HCT116 (cell line): ENCODE measurements around the gene SLC6A13. TPM values are rescaled to one million over a fixed set of nuclear protein-coding genes. Genes with fewer than 3 reads are reported as not detected.

Source experiments
- ATAC-seq: fragments of 200-7000 bp; cut with Tn5 transposase; 2 replicates; pipeline ENCODE4 v1.9.1; 2020; ENCODE audit warnings: mild to moderate bottlenecking, moderate library complexity
- BruUV-seq: library from RNA; stranded (reverse); fragments of 400-500 nt; replicated peaks from 2 replicates; lab custom pipeline; 2021; lab: Mats Ljungman, UMichigan
- CTCF ChIA-PET: fragments of 300-600 bp; sonication (Branson Sonifier 250); formaldehyde crosslinking; loops from one replicate; lab custom pipeline; 2021; ENCODE audit warnings: antibody characterized with exemption; lab: Charles Lee
- POLR2A ChIA-PET: fragments of 300-600, 350-600 bp; sonication (Branson Sonifier 250); formaldehyde crosslinking; loops from one replicate; lab custom pipeline; 2021; ENCODE audit warnings: antibody characterized with exemption; lab: Charles Lee
- RAD21 ChIA-PET, 2 experiments: fragments of 300-600 bp; sonication (Branson Sonifier 250); formaldehyde crosslinking; loops; one replicate each; lab custom pipeline; 2023; ENCODE audit warnings: low total read pairs in 2 of 2; ENCODE audit not compliant: uncharacterized antibody in 2 of 2, unreplicated experiment in 2 of 2, low non-redundant PET in 1 of 2; lab: Charles Lee
- DNase-seq: peaks from one replicate; pipeline ENCODE4 v3.0.0-alpha.2; 2010; ENCODE audit warnings: low read depth, low spot score
- H2AFZ ChIP-seq: fragments of 200-600 bp; shearing (Covaris generic), sonication (generic); 2 replicates; pipeline ENCODE4 v1.6.1; 2017; ENCODE audit warnings: low read depth, mixed run types, mixed read lengths, antibody characterized with exemption, low read length; ENCODE audit not compliant: poor library complexity, severe bottlenecking
- H3K27ac ChIP-seq: 2 replicates; pipeline ENCODE4 v1.5.1; 2012; ENCODE audit warnings: low read depth, low read length
- H3K27me3 ChIP-seq: fragments of 200-600 bp; sonication (generic); 2 replicates; pipeline ENCODE4 v1.6.1; 2016; ENCODE audit warnings: mixed run types, low read length, mixed read lengths; ENCODE audit not compliant: insufficient read depth
- H3K36me3 ChIP-seq, 2 experiments: fragments of 200-500 bp in 1 of 2; fragments of 200-600 bp in 1 of 2; sonication (Bioruptor generic) in 1 of 2; sonication (generic) in 1 of 2; 2 replicates each; pipeline versions ENCODE4 v1.5.1 to v1.6.1; 2014 to 2016; ENCODE audit warnings: low read length in 2 of 2, inconsistent platforms in 1 of 2, mixed read lengths in 1 of 2, mixed run types in 1 of 2; ENCODE audit not compliant: insufficient read depth in 2 of 2, control insufficient read depth in 1 of 2
- H3K4me1 ChIP-seq, 2 experiments: fragments of 200-600 bp in 1 of 2; sonication (generic) in 1 of 2; 2 replicates each; pipeline versions ENCODE4 v1.5.1 to v1.6.1; 2012 to 2017; ENCODE audit warnings: low read length in 2 of 2, inconsistent platforms in 1 of 2, mild to moderate bottlenecking in 1 of 2, mixed read lengths in 1 of 2, mixed run types in 1 of 2, moderate library complexity in 1 of 2; ENCODE audit not compliant: insufficient read depth in 2 of 2, control insufficient read depth in 1 of 2
- H3K4me2 ChIP-seq: fragments of 200-600 bp; sonication (generic); 2 replicates; pipeline ENCODE4 v1.6.1; 2017; ENCODE audit warnings: mixed run types, low read length, mixed read lengths
- H3K4me3 ChIP-seq, 2 experiments: fragments of 200-600 bp in 1 of 2; sonication (generic) in 1 of 2; replicated peaks in 1 of 2; 2 replicates each; pipeline ENCODE4 v1.5.1; 2011 to 2016; ENCODE audit warnings: low read length in 2 of 2, control low read depth in 1 of 2, low read depth in 1 of 2, mild to moderate bottlenecking in 1 of 2, mixed read lengths in 1 of 2, mixed run types in 1 of 2
- H3K79me2 ChIP-seq: fragments of 200-600 bp; sonication (generic); 2 replicates; pipeline ENCODE4 v1.6.1; 2017; ENCODE audit warnings: mild to moderate bottlenecking, mixed run types, low read length, moderate library complexity, mixed read lengths; ENCODE audit not compliant: insufficient read depth
- H3K9ac ChIP-seq: fragments of 200-600 bp; sonication (generic); 2 replicates; pipeline ENCODE4 v1.6.1; 2016; ENCODE audit warnings: low read length, mixed read lengths
- H3K9me2 ChIP-seq: fragments of 200-600 bp; sonication (generic), shearing (Covaris generic); 2 replicates; pipeline ENCODE4 v1.6.1; 2017; ENCODE audit warnings: mixed run types, mild to moderate bottlenecking, moderate library complexity; ENCODE audit not compliant: insufficient read depth
- H3K9me3 ChIP-seq, 2 experiments: fragments of 200-500 bp in 1 of 2; fragments of 200-600 bp in 1 of 2; sonication (Bioruptor generic) in 1 of 2; sonication (generic) in 1 of 2; 2 replicates each; pipeline ENCODE4 v1.6.1; 2014 to 2017; ENCODE audit warnings: low read length in 2 of 2, mixed read lengths in 2 of 2, inconsistent platforms in 1 of 2, low read depth in 1 of 2, mild to moderate bottlenecking in 1 of 2, mixed run types in 1 of 2, moderate library complexity in 1 of 2; ENCODE audit not compliant: control insufficient read depth in 1 of 2, insufficient read depth in 1 of 2
- H4K20me1 ChIP-seq: fragments of 200-600 bp; sonication (generic), shearing (Covaris generic); 2 replicates; pipeline ENCODE4 v1.6.1; 2017; ENCODE audit warnings: mixed run types, mild to moderate bottlenecking, moderate library complexity; ENCODE audit not compliant: insufficient read depth
- CEBPB ChIP-seq: IDR thresholded peaks from 2 replicates; pipeline ENCODE4 v1.6.1; 2012; ENCODE audit warnings: low read depth
- EGR1 ChIP-seq: IDR thresholded peaks from 2 replicates; pipeline ENCODE4 v1.6.1; 2012; ENCODE audit warnings: low read depth
- ELF1 ChIP-seq: IDR thresholded peaks from 2 replicates; pipeline ENCODE4 v1.6.1; 2012; ENCODE audit warnings: low read depth, borderline replicate concordance
- EZH2 ChIP-seq: fragments of 200-600 bp; sonication (generic); IDR thresholded peaks from 2 replicates; pipeline ENCODE4 v1.6.1; 2017; ENCODE audit warnings: antibody characterized with exemption, mixed run types
- FOSL1 ChIP-seq: IDR thresholded peaks from 2 replicates; pipeline ENCODE4 v1.6.1; 2012; ENCODE audit warnings: low read depth
- POLR2A ChIP-seq: IDR thresholded peaks from 2 replicates; pipeline ENCODE4 v1.7.0; 2011; ENCODE audit warnings: borderline replicate concordance; ENCODE audit not compliant: insufficient read depth, insufficient read length; ENCODE audit errors: extremely low read depth
- POLR2AphosphoS5 ChIP-seq: IDR thresholded peaks from 2 replicates; pipeline ENCODE4 v1.6.1; 2011; ENCODE audit warnings: mild to moderate bottlenecking, low read depth, low read length, moderate library complexity
- RAD21 ChIP-seq: IDR thresholded peaks from 2 replicates; pipeline ENCODE4 v1.6.1; 2012; ENCODE audit warnings: low read depth, mild to moderate bottlenecking
- SIN3A ChIP-seq: IDR thresholded peaks from 2 replicates; pipeline ENCODE4 v1.6.1; 2012; ENCODE audit warnings: low read depth
- SP1 ChIP-seq: IDR thresholded peaks from 2 replicates; pipeline ENCODE4 v1.6.1; 2012; ENCODE audit warnings: low read depth
- SRF ChIP-seq: IDR thresholded peaks from 2 replicates; pipeline ENCODE4 v1.6.1; 2012; ENCODE audit warnings: low read depth
- TCF7L2 ChIP-seq: IDR thresholded peaks from 2 replicates; pipeline ENCODE4 v1.7.0; 2011; ENCODE audit warnings: borderline replicate concordance, inconsistent platforms; ENCODE audit not compliant: insufficient read depth, insufficient read length; ENCODE audit errors: extremely low read depth
- YY1 ChIP-seq: IDR thresholded peaks from 2 replicates; pipeline ENCODE4 v1.6.1; 2011; ENCODE audit warnings: low read length, low read depth, moderate library complexity, mild to moderate bottlenecking; ENCODE audit not compliant: insufficient replicate concordance; ENCODE audit errors: extremely low read depth
- ZFX ChIP-seq: fragments of 450-650 bp; IDR thresholded peaks from 2 replicates; pipeline ENCODE4 v1.6.1; 2017
- ZNF274 ChIP-seq: fragments of 200-500 bp; sonication (Bioruptor generic); IDR thresholded peaks from 2 replicates; pipeline ENCODE4 v1.6.1; 2014; ENCODE audit warnings: mild to moderate bottlenecking, low read depth, low read length, inconsistent platforms
- intact Hi-C: fragments of 100-400 bp; cut with micrococcal nuclease; formaldehyde crosslinking; loops from 2 replicates; pipeline ENCODE4 v1.10.0; 2022
- total RNA-seq: library from RNA; stranded (reverse); gene quantifications from one replicate; pipeline ENCODE4 v1.2.1, GENCODE V29; 2021; ENCODE audit not compliant: unreplicated experiment
- TF ChIP-seq, protein P1 (sequence below): IDR thresholded peaks from 2 replicates; pipeline ENCODE4 v1.6.1; 2012; ENCODE audit warnings: low read depth
- TF ChIP-seq, protein P2 (sequence below): IDR thresholded peaks from 2 replicates; pipeline ENCODE4 v1.6.1; 2012
- TF ChIP-seq, protein P3 (sequence below): IDR thresholded peaks from 2 replicates; pipeline ENCODE4 v1.6.1; 2012
- TF ChIP-seq, protein P4 (sequence below), 3 experiments: fragments of 200-600 bp in 1 of 3; sonication (generic) in 1 of 3; IDR thresholded peaks in 2 of 3; conservative IDR thresholded peaks in 1 of 3; 2 replicates each; pipeline ENCODE4 v1.5.1; 2012 to 2017; ENCODE audit warnings: low read depth in 2 of 3, low read length in 2 of 3, antibody characterized with exemption in 1 of 3, borderline replicate concordance in 1 of 3, control low read depth in 1 of 3, mild to moderate bottlenecking in 1 of 3, mixed read lengths in 1 of 3, mixed run types in 1 of 3, moderate library complexity in 1 of 3; ENCODE audit not compliant: insufficient read depth in 1 of 3

Gene SLC6A13
- total RNA-seq, 1 experiment from 2014 or later, result 0.39 TPM

DNA sequence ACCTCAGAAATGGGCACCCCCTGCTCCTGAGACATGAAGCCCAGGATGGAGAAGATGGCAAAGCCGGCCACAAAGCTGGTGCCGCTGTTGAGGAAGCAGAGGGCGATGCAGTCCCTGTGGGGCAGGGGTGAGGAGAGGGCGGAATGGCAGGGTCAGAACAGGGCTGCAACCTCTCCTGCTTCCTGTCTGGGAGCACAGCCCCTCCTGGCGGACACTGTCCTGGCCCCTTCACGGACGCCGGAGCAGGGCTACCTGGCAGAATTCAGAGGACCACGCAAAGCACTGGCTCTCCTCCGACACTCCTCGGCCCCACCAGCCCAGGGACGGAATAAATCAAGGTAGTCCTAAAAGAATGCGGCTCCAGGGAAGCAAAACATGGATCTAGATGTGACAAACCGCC lies 36.2 kb downstream of the SLC6A13 start (continued):
- TF ChIP-seq, protein P1, sequence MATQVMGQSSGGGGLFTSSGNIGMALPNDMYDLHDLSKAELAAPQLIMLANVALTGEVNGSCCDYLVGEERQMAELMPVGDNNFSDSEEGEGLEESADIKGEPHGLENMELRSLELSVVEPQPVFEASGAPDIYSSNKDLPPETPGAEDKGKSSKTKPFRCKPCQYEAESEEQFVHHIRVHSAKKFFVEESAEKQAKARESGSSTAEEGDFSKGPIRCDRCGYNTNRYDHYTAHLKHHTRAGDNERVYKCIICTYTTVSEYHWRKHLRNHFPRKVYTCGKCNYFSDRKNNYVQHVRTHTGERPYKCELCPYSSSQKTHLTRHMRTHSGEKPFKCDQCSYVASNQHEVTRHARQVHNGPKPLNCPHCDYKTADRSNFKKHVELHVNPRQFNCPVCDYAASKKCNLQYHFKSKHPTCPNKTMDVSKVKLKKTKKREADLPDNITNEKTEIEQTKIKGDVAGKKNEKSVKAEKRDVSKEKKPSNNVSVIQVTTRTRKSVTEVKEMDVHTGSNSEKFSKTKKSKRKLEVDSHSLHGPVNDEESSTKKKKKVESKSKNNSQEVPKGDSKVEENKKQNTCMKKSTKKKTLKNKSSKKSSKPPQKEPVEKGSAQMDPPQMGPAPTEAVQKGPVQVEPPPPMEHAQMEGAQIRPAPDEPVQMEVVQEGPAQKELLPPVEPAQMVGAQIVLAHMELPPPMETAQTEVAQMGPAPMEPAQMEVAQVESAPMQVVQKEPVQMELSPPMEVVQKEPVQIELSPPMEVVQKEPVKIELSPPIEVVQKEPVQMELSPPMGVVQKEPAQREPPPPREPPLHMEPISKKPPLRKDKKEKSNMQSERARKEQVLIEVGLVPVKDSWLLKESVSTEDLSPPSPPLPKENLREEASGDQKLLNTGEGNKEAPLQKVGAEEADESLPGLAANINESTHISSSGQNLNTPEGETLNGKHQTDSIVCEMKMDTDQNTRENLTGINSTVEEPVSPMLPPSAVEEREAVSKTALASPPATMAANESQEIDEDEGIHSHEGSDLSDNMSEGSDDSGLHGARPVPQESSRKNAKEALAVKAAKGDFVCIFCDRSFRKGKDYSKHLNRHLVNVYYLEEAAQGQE, result no peak
- TF ChIP-seq, protein P2, sequence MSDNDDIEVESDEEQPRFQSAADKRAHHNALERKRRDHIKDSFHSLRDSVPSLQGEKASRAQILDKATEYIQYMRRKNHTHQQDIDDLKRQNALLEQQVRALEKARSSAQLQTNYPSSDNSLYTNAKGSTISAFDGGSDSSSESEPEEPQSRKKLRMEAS, result no peak
- no peak for TF ChIP-seq POLR2A
- TF ChIP-seq EGR1, result no peak

DNA sequence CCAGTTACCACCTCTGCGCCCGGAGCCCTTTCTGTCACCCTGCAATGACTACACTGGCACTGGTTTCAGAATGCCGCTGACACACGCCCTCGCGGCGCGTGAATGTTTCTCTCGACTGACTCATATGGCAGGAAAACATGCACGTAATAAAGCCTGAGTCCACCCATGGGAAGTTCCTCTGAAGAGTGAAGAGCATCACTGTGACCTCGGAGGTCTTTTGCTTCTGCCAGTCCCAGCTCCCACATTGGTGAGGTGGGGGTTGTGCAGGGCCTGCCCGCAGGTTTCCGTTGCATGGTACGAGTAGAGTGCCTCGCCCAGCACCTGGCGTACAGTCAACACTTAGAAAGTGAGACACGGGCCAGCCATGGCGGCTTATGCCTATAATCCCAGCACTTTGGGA lies 37.6 kb downstream of the SLC6A13 start:
- Histone ChIP-seq H3K4me2 (no peak overlapping the region), H3K4me1 (peaks cover 0 to 4% of the 10 kb centered on the region in 2 experiments; a peak in 1 of 4 replicates), H3K27ac (no peak overlapping the region), H3K36me3 (no peaks in the 10 kb centered on the region), H3K4me3 (no peak overlapping the region), H3K9ac (no peak overlapping the region), H3K9me2 (no peaks in the 10 kb centered on the region), H4K20me1 (no peaks in the 10 kb centered on the region), H3K9me3 (no peaks in the 10 kb centered on the region), H3K27me3 (0 out of 2 replicates have a peak, but pooled peaks cover 5% of the 10 kb centered on the region), H3K79me2 (no peaks in the 10 kb centered on the region), H2AFZ (no peak overlapping the region)
- ATAC-seq (no peak), DNase-seq (no peak)
- CTCF ChIA-PET, result no interaction called here
- POLR2A ChIA-PET, result no interaction called here
- BruUV-seq, result no TSS peak
- intact Hi-C loops, result no loop called here
- TF ChIP-seq TCF7L2 (no peak), CEBPB (no peak), POLR2A (no peak), SIN3A (no peak), SRF (no peak), RAD21 (no peak), ZNF274 (no peak), ZFX (no peak), ELF1 (no peak), YY1 (no peak), FOSL1 (no peak), SP1 (no peak), EZH2 (no peak), POLR2AphosphoS5 (no peak)
- TF ChIP-seq, protein P3, sequence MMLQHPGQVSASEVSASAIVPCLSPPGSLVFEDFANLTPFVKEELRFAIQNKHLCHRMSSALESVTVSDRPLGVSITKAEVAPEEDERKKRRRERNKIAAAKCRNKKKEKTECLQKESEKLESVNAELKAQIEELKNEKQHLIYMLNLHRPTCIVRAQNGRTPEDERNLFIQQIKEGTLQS, result no peak
- TF ChIP-seq, protein P4, sequence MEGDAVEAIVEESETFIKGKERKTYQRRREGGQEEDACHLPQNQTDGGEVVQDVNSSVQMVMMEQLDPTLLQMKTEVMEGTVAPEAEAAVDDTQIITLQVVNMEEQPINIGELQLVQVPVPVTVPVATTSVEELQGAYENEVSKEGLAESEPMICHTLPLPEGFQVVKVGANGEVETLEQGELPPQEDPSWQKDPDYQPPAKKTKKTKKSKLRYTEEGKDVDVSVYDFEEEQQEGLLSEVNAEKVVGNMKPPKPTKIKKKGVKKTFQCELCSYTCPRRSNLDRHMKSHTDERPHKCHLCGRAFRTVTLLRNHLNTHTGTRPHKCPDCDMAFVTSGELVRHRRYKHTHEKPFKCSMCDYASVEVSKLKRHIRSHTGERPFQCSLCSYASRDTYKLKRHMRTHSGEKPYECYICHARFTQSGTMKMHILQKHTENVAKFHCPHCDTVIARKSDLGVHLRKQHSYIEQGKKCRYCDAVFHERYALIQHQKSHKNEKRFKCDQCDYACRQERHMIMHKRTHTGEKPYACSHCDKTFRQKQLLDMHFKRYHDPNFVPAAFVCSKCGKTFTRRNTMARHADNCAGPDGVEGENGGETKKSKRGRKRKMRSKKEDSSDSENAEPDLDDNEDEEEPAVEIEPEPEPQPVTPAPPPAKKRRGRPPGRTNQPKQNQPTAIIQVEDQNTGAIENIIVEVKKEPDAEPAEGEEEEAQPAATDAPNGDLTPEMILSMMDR (IDR thresholded peaks at IDR 0.05 in 2 of 3, conservative IDR thresholded peaks at IDR 0.05 in 1 of 3; ENCODE audit: borderline replicate concordance in 1 of 3, insufficient read depth in 1 of 3, low read depth in 2 of 3, low read length in 2 of 3), result no peak
- RAD21 ChIA-PET, result no interaction called here
